ENCODE results near the gene TNRC6A.
"Not testable (repeated sequence)": the region's sequence is repeated elsewhere in the genome, so short reads cannot be mapped to it uniquely, and the experiment has no call there.

The TNRC6A gene

GRCh38 chr16:24761526-24761925, 32.1 kb downstream of the TNRC6A start:
- no peak for DNase-seq

GRCh38 chr16:24764916-24765315, 35.5 kb downstream of the TNRC6A start:
- DNase-seq, result no peak

- DNase-seq, result no peak
Measured at GRCh38 chr16:24766057-24766456, 36.6 kb downstream of the TNRC6A start.

GRCh38 chr16:24769806-24770205, 40.4 kb downstream of the TNRC6A start:
- DNase-seq, result no peak

GRCh38 chr16:24771132-24771778, 41.8 kb downstream of the TNRC6A start:
- no peak for DNase-seq

GRCh38 chr16:24771779-24772157, 42.3 kb downstream of the TNRC6A start:
- no peak for DNase-seq

- no peak for DNase-seq
Measured at GRCh38 chr16:24773771-24774427, 44.4 kb downstream of the TNRC6A start.

GRCh38 chr16:24774510-24774909, 45.1 kb downstream of the TNRC6A start:
- DNase-seq, result no peak

GRCh38 chr16:24775455-24775854, 46.0 kb downstream of the TNRC6A start:
- no peak for DNase-seq

GRCh38 chr16:24776501-24777220, 47.2 kb downstream of the TNRC6A start:
- no peak for DNase-seq

- no peak for DNase-seq
Measured at GRCh38 chr16:24778671-24779070, 49.2 kb downstream of the TNRC6A start.

GRCh38 chr16:24781256-24781655, 51.8 kb downstream of the TNRC6A start:
- no peak for DNase-seq

- no peak for DNase-seq
Measured at GRCh38 chr16:24784121-24784520, 54.7 kb downstream of the TNRC6A start.

GRCh38 chr16:24789881-24790280, 60.4 kb downstream of the TNRC6A start:
- no peak for DNase-seq

GRCh38 chr16:24800586-24800985, 71.1 kb downstream of the TNRC6A start:
- no peak for DNase-seq

GRCh38 chr16:24801761-24802302, 72.4 kb downstream of the TNRC6A start:
- no peak for DNase-seq

GRCh38 chr16:24805484-24805883, 76.0 kb downstream of the TNRC6A start:
- DNase-seq, result no peak

GRCh38 chr16:24807301-24807700, 77.8 kb downstream of the TNRC6A start:
- DNase-seq, result no peak

GRCh38 chr16:24810951-24811843, 81.7 kb downstream of the TNRC6A start:
- DNase-seq, result no peak

- not testable (repeated sequence) for DNase-seq
Measured at GRCh38 chr16:24812813-24813212, 83.4 kb downstream of the TNRC6A start.

GRCh38 chr16:24815021-24815420, 85.6 kb downstream of the TNRC6A start:
- DNase-seq, result no peak

- no peak for DNase-seq
Measured at GRCh38 chr16:24816688-24817087, 87.2 kb downstream of the TNRC6A start.
